GM23338 (cell line): ENCODE data around the gene TTBK1. TPM values are rescaled to one million over a fixed set of nuclear protein-coding genes. Genes with fewer than 3 reads are reported as not detected.

Experiments
- ATAC-seq: fragments of 200-7000 bp; cut with Tn5 transposase; 3 replicates; pipeline ENCODE4 v1.9.1; 2020
- DNase-seq: peaks from one replicate; pipeline ENCODE4 v3.0.0-alpha.2; 2015; ENCODE audit warnings: low spot score
- H2AFZ ChIP-seq: fragments of 200-600 bp; sonication (generic); 2 replicates; pipeline ENCODE4 v1.8.0; 2016; ENCODE audit warnings: antibody characterized with exemption, mild to moderate bottlenecking, moderate library complexity
- H3F3A ChIP-seq: fragments of 200-600 bp; sonication (generic); replicated peaks from 2 replicates; pipeline ENCODE4 v1.8.0; 2017; ENCODE audit warnings: antibody characterized with exemption, mixed run types, low read depth
- H3K27ac ChIP-seq: fragments of 200-600 bp; sonication (generic); 2 replicates; pipeline ENCODE4 v1.6.1; 2016; ENCODE audit warnings: low read depth
- H3K27me3 ChIP-seq: fragments of 200-600 bp; sonication (generic); 2 replicates; pipeline ENCODE4 v1.8.0; 2016; ENCODE audit warnings: mild to moderate bottlenecking, mixed run types, moderate library complexity; ENCODE audit not compliant: insufficient read depth
- H3K36me3 ChIP-seq: fragments of 200-600 bp; sonication (generic); 2 replicates; pipeline ENCODE4 v1.8.0; 2016; ENCODE audit warnings: mild to moderate bottlenecking; ENCODE audit not compliant: insufficient read depth
- H3K4me1 ChIP-seq: fragments of 200-600 bp; sonication (generic); 2 replicates; pipeline ENCODE4 v1.8.0; 2016; ENCODE audit warnings: mild to moderate bottlenecking, moderate library complexity; ENCODE audit not compliant: insufficient read depth
- H3K4me2 ChIP-seq: fragments of 200-600 bp; sonication (generic); 2 replicates; pipeline ENCODE4 v1.7.1; 2017; ENCODE audit warnings: mixed run types
- H3K4me3 ChIP-seq: fragments of 200-600 bp; sonication (generic); 2 replicates; pipeline ENCODE4 v1.6.1; 2016; ENCODE audit warnings: mixed run types
- H3K79me2 ChIP-seq: fragments of 200-600 bp; sonication (generic); replicated peaks from 2 replicates; pipeline ENCODE4 v1.8.0; 2017; ENCODE audit warnings: mild to moderate bottlenecking; ENCODE audit not compliant: insufficient read depth
- H3K9me2 ChIP-seq: fragments of 200-600 bp; sonication (generic); 2 replicates; pipeline ENCODE4 v1.8.0; 2017; ENCODE audit not compliant: insufficient read depth
- H4K20me1 ChIP-seq: fragments of 200-600 bp; sonication (generic); replicated peaks from 2 replicates; pipeline ENCODE4 v1.8.0; 2017; ENCODE audit warnings: mild to moderate bottlenecking; ENCODE audit not compliant: insufficient read depth
- H3K27ac Mint-ChIP-seq: 2 replicates; pipeline ENCODE4 v1.8.0; 2020; ENCODE audit warnings: inconsistent platforms, mild to moderate bottlenecking, moderate library complexity, mixed read lengths
- H3K27me3 Mint-ChIP-seq: 3 replicates; pipeline ENCODE4 v1.8.0; 2022; ENCODE audit warnings: low read depth, mild to moderate bottlenecking, moderate library complexity, mixed read lengths, inconsistent platforms; ENCODE audit not compliant: insufficient read depth, poor library complexity
- H3K36me3 Mint-ChIP-seq: 3 replicates; pipeline ENCODE4 v1.8.0; 2021; ENCODE audit warnings: low read depth, mild to moderate bottlenecking, inconsistent platforms, moderate library complexity, mixed read lengths
- H3K4me1 Mint-ChIP-seq: 3 replicates; pipeline ENCODE4 v1.8.0; 2020; ENCODE audit warnings: mild to moderate bottlenecking, inconsistent platforms, mixed read lengths
- H3K4me3 Mint-ChIP-seq: 3 replicates; pipeline ENCODE4 v1.8.0; 2021; ENCODE audit warnings: moderate library complexity, mild to moderate bottlenecking, inconsistent platforms, mixed read lengths
- H3K9me3 Mint-ChIP-seq: 3 replicates; pipeline ENCODE4 v1.8.0; 2020; ENCODE audit warnings: moderate library complexity, mild to moderate bottlenecking, inconsistent platforms, mixed read lengths
- CREB1 ChIP-seq: fragments of 250-450 bp; sonication (Bioruptor Pico); IDR thresholded peaks from 2 replicates; pipeline ENCODE4 v1.5.0; 2020; ENCODE audit warnings: low read depth, mild to moderate bottlenecking, moderate library complexity
- EZH2 ChIP-seq: fragments of 200-600 bp; sonication (generic); IDR thresholded peaks from one replicate; pipeline ENCODE4 v1.8.0; 2017; ENCODE audit warnings: antibody characterized with exemption, mild to moderate bottlenecking, low read depth; ENCODE audit not compliant: unreplicated experiment
- EZH2phosphoT487 ChIP-seq: fragments of 200-600 bp; sonication (generic); IDR thresholded peaks from one replicate; pipeline ENCODE4 v1.8.1; 2018; ENCODE audit warnings: antibody characterized with exemption; ENCODE audit not compliant: unreplicated experiment
- JUNB ChIP-seq: IDR thresholded peaks from one replicate; pipeline ENCODE4 v1.6.1; 2016; ENCODE audit warnings: antibody characterized with exemption; ENCODE audit not compliant: unreplicated experiment
- NANOG ChIP-seq: IDR thresholded peaks from 2 replicates; pipeline ENCODE4 v1.6.1; 2016; ENCODE audit warnings: antibody characterized with exemption, borderline replicate concordance
- POLR2AphosphoS5 ChIP-seq: IDR thresholded peaks from 2 replicates; pipeline ENCODE4 v1.6.1; 2016; ENCODE audit warnings: antibody characterized with exemption, low read depth
- STAT1 ChIP-seq: IDR thresholded peaks from one replicate; pipeline ENCODE4 v1.6.1; 2016; ENCODE audit warnings: antibody characterized with exemption; ENCODE audit not compliant: unreplicated experiment
- ZNF114 ChIP-seq: fragments of 250-450 bp; sonication (Bioruptor Pico); IDR thresholded peaks from 2 replicates; pipeline ENCODE4 v1.5.0; 2020; ENCODE audit warnings: mild to moderate bottlenecking, moderate library complexity
- ZNF331 ChIP-seq: fragments of 250-450 bp; sonication (Bioruptor Pico); IDR thresholded peaks from 2 replicates; pipeline ENCODE4 v1.5.0; 2020; ENCODE audit warnings: low read depth, mild to moderate bottlenecking, moderate library complexity
- polyA plus RNA-seq: library from polyadenylated mRNA; unstranded; fragments of >200 nt; fragmentation: Nextera tagmentation; extraction: Ambion mirVana; gene quantifications from 2 replicates; pipeline ENCODE4 v1.2.1, GENCODE V29; 2016
- total RNA-seq: library from RNA; depleted of rRNA; stranded (reverse); fragments of >200 nt; shearing (Covaris generic); gene quantifications from 2 replicates; pipeline ENCODE4 v1.2.3, GENCODE V29; 2014
- TF ChIP-seq, protein P1 (sequence below), 2 experiments: fragments of 200-600 bp in 1 of 2; sonication (generic) in 1 of 2; conservative IDR thresholded peaks; 2 replicates each; pipeline versions ENCODE4 v1.5.1 to v1.6.1; 2016 to 2017; ENCODE audit warnings: antibody characterized with exemption in 2 of 2, low read depth in 2 of 2, mild to moderate bottlenecking in 2 of 2, moderate library complexity in 1 of 2
- TF ChIP-seq, protein P2 (sequence below): fragments of 250-450 bp; sonication (Bioruptor Pico); IDR thresholded peaks from 2 replicates; pipeline ENCODE4 v1.5.0; 2020; ENCODE audit warnings: mild to moderate bottlenecking, moderate library complexity
- TF ChIP-seq, protein P3 (sequence below): IDR thresholded peaks from 2 replicates; pipeline ENCODE4 v1.6.1; 2016; ENCODE audit warnings: antibody characterized with exemption
- TF ChIP-seq, protein P4 (sequence below): IDR thresholded peaks from one replicate; pipeline ENCODE4 v1.6.1; 2018; ENCODE audit warnings: antibody characterized with exemption; ENCODE audit not compliant: unreplicated experiment

TTBK1 gene
- total and polyA plus RNA-seq, 2 experiments from 2014 or later = 0.29 to 1.1 TPM

DNA sequence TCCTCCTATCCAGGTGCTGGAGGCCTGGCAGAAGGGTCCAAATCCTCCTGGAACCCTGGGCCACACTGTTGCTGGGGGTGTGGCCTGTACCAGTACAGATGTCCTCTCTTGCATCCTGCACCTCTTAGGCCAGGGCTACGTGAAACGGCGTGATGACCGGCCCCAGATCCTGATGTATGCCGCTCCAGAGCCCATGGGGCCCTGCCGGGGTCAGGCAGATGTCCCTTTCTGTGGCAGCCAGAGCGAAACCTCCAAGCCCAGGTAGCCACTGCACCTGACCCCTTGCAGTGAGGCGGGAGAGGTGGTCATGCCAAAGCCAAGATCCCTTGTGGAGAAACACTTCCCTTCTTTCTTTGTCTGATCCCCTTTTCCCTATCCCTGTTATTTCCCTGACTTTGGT, 28.2 kb upstream of the TTBK1 start:
- no peaks in the 10 kb centered on the region; the same call in 2 of the 3 replicates for H3K36me3 Mint-ChIP-seq
- no peak overlapping the region for H3K4me3 Mint-ChIP-seq
- H3K4me1 Mint-ChIP-seq = peaks cover 7% of the 10 kb centered on the region
- H3K27me3 Mint-ChIP-seq = peaks cover 12% of the 10 kb centered on the region
- no peak overlapping the region for H3K27ac ChIP-seq
- no peak overlapping the region for H3K27ac Mint-ChIP-seq
- no peak overlapping the region for H2AFZ ChIP-seq
- no peaks in the 10 kb centered on the region for H3K79me2 ChIP-seq
- H3K4me3 ChIP-seq = no peak overlapping the region
- H3F3A ChIP-seq = no peaks in the 10 kb centered on the region
- H3K4me1 ChIP-seq = peaks cover 4% of the 10 kb centered on the region; the same call in 1 of the 2 replicates
- TF ChIP-seq ZNF114 (CRISPR knock-in tag) (no peak), STAT1 (no peak), ZNF331 (no peak), EZH2 (no peak), EZH2phosphoT487 (no peak), NANOG (no peak), POLR2AphosphoS5 (no peak), CREB1 (no peak), JUNB (no peak)
- TF ChIP-seq, protein P1, sequence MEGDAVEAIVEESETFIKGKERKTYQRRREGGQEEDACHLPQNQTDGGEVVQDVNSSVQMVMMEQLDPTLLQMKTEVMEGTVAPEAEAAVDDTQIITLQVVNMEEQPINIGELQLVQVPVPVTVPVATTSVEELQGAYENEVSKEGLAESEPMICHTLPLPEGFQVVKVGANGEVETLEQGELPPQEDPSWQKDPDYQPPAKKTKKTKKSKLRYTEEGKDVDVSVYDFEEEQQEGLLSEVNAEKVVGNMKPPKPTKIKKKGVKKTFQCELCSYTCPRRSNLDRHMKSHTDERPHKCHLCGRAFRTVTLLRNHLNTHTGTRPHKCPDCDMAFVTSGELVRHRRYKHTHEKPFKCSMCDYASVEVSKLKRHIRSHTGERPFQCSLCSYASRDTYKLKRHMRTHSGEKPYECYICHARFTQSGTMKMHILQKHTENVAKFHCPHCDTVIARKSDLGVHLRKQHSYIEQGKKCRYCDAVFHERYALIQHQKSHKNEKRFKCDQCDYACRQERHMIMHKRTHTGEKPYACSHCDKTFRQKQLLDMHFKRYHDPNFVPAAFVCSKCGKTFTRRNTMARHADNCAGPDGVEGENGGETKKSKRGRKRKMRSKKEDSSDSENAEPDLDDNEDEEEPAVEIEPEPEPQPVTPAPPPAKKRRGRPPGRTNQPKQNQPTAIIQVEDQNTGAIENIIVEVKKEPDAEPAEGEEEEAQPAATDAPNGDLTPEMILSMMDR (conservative IDR thresholded peaks at IDR 0.05; ENCODE audit: low read depth in 2 of 2) = no peak
- TF ChIP-seq, protein P2, sequence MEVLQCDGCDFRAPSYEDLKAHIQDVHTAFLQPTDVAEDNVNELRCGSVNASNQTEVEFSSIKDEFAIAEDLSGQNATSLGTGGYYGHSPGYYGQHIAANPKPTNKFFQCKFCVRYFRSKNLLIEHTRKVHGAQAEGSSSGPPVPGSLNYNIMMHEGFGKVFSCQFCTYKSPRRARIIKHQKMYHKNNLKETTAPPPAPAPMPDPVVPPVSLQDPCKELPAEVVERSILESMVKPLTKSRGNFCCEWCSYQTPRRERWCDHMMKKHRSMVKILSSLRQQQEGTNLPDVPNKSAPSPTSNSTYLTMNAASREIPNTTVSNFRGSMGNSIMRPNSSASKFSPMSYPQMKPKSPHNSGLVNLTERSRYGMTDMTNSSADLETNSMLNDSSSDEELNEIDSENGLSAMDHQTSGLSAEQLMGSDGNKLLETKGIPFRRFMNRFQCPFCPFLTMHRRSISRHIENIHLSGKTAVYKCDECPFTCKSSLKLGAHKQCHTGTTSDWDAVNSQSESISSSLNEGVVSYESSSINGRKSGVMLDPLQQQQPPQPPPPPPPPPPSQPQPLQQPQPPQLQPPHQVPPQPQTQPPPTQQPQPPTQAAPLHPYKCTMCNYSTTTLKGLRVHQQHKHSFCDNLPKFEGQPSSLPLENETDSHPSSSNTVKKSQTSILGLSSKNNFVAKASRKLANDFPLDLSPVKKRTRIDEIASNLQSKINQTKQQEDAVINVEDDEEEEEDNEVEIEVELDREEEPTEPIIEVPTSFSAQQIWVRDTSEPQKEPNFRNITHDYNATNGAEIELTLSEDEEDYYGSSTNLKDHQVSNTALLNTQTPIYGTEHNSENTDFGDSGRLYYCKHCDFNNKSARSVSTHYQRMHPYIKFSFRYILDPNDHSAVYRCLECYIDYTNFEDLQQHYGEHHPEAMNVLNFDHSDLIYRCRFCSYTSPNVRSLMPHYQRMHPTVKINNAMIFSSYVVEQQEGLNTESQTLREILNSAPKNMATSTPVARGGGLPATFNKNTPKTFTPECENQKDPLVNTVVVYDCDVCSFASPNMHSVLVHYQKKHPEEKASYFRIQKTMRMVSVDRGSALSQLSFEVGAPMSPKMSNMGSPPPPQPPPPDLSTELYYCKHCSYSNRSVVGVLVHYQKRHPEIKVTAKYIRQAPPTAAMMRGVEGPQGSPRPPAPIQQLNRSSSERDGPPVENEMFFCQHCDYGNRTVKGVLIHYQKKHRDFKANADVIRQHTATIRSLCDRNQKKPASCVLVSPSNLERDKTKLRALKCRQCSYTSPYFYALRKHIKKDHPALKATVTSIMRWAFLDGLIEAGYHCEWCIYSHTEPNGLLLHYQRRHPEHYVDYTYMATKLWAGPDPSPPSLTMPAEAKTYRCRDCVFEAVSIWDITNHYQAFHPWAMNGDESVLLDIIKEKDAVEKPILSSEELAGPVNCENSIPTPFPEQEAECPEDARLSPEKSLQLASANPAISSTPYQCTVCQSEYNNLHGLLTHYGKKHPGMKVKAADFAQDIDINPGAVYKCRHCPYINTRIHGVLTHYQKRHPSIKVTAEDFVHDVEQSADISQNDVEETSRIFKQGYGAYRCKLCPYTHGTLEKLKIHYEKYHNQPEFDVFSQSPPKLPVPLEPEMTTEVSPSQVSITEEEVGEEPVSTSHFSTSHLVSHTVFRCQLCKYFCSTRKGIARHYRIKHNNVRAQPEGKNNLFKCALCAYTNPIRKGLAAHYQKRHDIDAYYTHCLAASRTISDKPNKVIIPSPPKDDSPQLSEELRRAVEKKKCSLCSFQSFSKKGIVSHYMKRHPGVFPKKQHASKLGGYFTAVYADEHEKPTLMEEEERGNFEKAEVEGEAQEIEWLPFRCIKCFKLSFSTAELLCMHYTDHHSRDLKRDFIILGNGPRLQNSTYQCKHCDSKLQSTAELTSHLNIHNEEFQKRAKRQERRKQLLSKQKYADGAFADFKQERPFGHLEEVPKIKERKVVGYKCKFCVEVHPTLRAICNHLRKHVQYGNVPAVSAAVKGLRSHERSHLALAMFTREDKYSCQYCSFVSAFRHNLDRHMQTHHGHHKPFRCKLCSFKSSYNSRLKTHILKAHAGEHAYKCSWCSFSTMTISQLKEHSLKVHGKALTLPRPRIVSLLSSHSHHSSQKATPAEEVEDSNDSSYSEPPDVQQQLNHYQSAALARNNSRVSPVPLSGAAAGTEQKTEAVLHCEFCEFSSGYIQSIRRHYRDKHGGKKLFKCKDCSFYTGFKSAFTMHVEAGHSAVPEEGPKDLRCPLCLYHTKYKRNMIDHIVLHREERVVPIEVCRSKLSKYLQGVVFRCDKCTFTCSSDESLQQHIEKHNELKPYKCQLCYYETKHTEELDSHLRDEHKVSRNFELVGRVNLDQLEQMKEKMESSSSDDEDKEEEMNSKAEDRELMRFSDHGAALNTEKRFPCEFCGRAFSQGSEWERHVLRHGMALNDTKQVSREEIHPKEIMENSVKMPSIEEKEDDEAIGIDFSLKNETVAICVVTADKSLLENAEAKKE (CRISPR knock-in tag) = no peak
- TF ChIP-seq, protein P3, sequence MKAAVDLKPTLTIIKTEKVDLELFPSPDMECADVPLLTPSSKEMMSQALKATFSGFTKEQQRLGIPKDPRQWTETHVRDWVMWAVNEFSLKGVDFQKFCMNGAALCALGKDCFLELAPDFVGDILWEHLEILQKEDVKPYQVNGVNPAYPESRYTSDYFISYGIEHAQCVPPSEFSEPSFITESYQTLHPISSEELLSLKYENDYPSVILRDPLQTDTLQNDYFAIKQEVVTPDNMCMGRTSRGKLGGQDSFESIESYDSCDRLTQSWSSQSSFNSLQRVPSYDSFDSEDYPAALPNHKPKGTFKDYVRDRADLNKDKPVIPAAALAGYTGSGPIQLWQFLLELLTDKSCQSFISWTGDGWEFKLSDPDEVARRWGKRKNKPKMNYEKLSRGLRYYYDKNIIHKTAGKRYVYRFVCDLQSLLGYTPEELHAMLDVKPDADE = no peak
- TF ChIP-seq, protein P4, sequence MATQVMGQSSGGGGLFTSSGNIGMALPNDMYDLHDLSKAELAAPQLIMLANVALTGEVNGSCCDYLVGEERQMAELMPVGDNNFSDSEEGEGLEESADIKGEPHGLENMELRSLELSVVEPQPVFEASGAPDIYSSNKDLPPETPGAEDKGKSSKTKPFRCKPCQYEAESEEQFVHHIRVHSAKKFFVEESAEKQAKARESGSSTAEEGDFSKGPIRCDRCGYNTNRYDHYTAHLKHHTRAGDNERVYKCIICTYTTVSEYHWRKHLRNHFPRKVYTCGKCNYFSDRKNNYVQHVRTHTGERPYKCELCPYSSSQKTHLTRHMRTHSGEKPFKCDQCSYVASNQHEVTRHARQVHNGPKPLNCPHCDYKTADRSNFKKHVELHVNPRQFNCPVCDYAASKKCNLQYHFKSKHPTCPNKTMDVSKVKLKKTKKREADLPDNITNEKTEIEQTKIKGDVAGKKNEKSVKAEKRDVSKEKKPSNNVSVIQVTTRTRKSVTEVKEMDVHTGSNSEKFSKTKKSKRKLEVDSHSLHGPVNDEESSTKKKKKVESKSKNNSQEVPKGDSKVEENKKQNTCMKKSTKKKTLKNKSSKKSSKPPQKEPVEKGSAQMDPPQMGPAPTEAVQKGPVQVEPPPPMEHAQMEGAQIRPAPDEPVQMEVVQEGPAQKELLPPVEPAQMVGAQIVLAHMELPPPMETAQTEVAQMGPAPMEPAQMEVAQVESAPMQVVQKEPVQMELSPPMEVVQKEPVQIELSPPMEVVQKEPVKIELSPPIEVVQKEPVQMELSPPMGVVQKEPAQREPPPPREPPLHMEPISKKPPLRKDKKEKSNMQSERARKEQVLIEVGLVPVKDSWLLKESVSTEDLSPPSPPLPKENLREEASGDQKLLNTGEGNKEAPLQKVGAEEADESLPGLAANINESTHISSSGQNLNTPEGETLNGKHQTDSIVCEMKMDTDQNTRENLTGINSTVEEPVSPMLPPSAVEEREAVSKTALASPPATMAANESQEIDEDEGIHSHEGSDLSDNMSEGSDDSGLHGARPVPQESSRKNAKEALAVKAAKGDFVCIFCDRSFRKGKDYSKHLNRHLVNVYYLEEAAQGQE = no peak
- DNase-seq (no peak), ATAC-seq (no peak)
- no peaks in the 10 kb centered on the region for H3K36me3 ChIP-seq
- no peak overlapping the region for H3K4me2 ChIP-seq
- no peaks in the 10 kb centered on the region for H3K9me2 ChIP-seq
- no peaks in the 10 kb centered on the region for H3K9me3 Mint-ChIP-seq
- H3K27me3 ChIP-seq = no peaks in the 10 kb centered on the region
- no peaks in the 10 kb centered on the region for H4K20me1 ChIP-seq
